Hematopoietic multipotent progenitor cell treated with erythropoietin and hydrocortisone succinate and interleukin-3 and kit ligand, for 4 days (in vitro differentiated cells): ENCODE measurements around the gene NCBP2L.
"Not testable (repeated sequence)": the region's sequence is repeated elsewhere in the genome, so short reads cannot be mapped to it uniquely, and the experiment has no call there.

ENCODE experiments used
- DNase-seq: peaks from one replicate; pipeline ENCODE4 v3.0.0-alpha.2; 2015

NCBP2L gene

GRCh38 chrX:107753187-107753586, 24.3 kb upstream of the NCBP2L start:
- no peak for DNase-seq

- DNase-seq, result no peak
Observed at GRCh38 chrX:107755721-107756120, 21.8 kb upstream of the NCBP2L start.

GRCh38 chrX:107758231-107758766, 19.2 kb upstream of the NCBP2L start:
- no peak for DNase-seq

- no peak for DNase-seq
Observed at GRCh38 chrX:107760304-107761077, 17.0 kb upstream of the NCBP2L start.

- no peak for DNase-seq
Observed at GRCh38 chrX:107763647-107764046, 13.9 kb upstream of the NCBP2L start.

- DNase-seq, result no peak
Observed at GRCh38 chrX:107764845-107765608, 12.5 kb upstream of the NCBP2L start.

- DNase-seq, result no peak
Observed at GRCh38 chrX:107766470-107767150, 10.9 kb upstream of the NCBP2L start.

GRCh38 chrX:107768051-107768450, 9.5 kb upstream of the NCBP2L start:
- DNase-seq, result no peak

GRCh38 chrX:107769581-107770317, 7.8 kb upstream of the NCBP2L start:
- no peak for DNase-seq

- no peak for DNase-seq
Observed at GRCh38 chrX:107773206-107773605, 4.3 kb upstream of the NCBP2L start.

- no peak for DNase-seq
Observed at GRCh38 chrX:107773906-107774435, 3.6 kb upstream of the NCBP2L start.

- DNase-seq, result peak; percentile 8
Observed at GRCh38 chrX:107775000-107775733, 2.4 kb upstream of the NCBP2L start.

GRCh38 chrX:107775734-107776511, 1.6 kb upstream of the NCBP2L start, which contains the start of gene TSC22D3:
TSC22D3 (minus strand) TSS chrX:107775787; CDS start chrX:107775419, 368 bp downstream.
- DNase-seq, result peak; percentile 91

GRCh38 chrX:107776649-107777535, 641 bp upstream of the NCBP2L start:
- peak; percentile 94 for DNase-seq

GRCh38 chrX:107780525-107780924, 3.0 kb downstream of the NCBP2L start:
- no peak for DNase-seq

- DNase-seq, result no peak
Observed at GRCh38 chrX:107787827-107788226, 10.3 kb downstream of the NCBP2L start.

GRCh38 chrX:107804427-107804826, 26.9 kb downstream of the NCBP2L start:
- peak; percentile 26 for DNase-seq

- DNase-seq, result no peak
Observed at GRCh38 chrX:107805179-107805578, 27.6 kb downstream of the NCBP2L start.

- not testable (repeated sequence) for DNase-seq
Observed at GRCh38 chrX:107810053-107810452, 32.5 kb downstream of the NCBP2L start.
